Activated naive CD8-positive, alpha-beta T cell treated with anti-CD3 and anti-CD28 coated beads, Interleukin-2, amount 50 U/mL, for 16 hours (primary cell): ENCODE measurements around the gene STX1B.

Source experiments
- DNase-seq: peaks from one replicate; pipeline ENCODE4 v3.0.0-alpha.2; 2020; ENCODE audit warnings: low read depth, low spot score

The STX1B gene

DNA sequence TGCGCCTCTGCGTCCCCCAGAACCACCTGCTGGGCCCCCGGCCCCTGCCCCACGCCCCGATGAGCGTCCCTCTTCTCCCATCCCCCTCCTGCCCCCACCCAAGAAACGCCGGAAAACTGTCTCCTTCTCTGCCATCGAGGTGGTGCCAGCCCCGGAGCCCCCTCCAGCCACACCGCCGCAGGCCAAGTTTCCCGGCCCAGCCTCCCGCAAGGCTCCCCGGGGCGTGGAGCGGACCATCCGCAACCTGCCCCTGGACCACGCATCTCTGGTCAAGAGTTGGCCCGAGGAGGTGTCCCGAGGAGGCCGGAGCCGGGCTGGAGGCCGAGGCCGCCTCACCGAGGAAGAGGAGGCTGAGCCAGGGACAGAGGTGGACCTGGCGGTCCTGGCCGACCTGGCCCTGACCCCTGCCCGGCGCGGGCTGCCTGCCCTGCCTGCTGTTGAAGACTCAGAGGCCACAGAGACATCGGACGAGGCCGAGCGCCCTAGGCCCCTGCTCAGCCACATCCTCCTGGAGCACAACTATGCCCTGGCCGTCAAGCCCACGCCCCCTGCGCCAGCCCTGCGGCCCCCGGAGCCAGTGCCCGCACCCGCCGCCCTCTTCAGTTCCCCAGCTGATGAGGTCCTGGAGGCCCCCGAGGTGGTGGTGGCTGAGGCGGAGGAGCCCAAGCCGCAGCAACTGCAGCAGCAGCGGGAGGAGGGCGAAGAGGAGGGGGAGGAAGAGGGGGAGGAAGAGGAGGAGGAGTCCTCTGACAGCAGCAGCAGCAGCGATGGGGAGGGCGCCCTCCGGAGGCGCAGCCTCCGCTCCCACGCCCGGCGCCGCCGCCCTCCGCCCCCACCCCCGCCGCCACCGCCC is 31.0 kb downstream of the STX1B start:
- DNase-seq, result no peak

DNA sequence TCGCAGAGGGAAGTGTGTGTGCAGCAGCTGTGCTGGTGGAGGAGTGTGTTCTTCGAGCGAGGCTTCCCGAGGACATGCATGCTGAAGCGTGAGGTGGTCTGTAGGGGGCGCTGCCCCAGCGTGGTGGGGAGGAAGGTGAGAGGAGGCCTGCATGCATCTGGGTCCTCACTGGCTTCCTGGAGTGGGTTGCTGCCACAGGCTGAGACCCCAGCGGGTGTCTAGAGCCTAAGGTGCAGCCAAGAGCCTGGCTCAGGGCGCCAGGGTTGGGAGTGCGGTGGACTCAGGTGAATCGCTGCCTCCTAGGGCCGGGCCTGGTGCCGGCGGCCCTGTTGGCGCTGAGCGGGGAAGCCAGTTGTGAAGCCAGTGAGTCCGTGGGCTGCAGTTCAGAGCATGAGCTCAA is 32.9 kb downstream of the STX1B start:
- DNase-seq, result no peak

DNA sequence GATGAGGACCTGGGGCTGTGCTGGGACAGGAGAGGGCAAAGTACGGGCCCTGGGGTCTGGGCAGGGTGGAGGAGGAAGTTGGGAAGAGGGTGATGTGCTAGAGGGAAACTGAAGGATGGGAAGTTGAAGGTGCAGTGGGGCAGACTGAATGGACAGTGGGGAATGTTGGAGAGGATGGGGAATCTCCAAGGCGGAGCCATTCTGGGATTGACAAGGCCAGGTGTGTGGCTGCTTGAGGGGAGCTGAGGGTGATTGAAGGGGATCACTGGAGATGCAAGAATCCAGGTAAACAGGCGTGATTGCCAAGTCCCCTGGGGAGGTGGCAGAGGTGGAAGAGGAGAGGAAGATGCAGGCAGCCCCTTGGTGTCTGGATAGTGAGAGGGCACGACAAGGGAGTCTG is 34.0 kb downstream of the STX1B start:
- DNase-seq, result no peak

DNA sequence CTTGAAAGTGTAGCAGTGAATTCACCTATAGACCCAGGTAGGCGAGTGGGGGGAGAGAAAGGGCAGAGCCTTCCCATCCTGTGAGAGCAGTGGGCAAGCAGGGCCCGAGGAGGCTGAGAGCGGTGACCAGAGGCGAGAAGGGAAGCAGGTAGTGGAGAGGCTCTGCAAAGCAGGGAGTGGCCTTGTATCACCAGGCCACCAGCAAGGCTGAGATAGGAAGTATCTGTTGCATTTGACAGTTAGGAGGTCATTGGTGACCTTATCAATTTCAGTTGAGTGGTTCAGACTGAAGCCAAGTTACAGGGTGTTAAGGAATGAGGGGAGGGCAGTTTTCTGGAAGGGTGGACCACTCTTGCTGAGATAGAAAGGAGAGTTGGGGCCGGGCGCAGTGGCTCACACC is 36.1 kb downstream of the STX1B start:
- no peak for DNase-seq

DNA sequence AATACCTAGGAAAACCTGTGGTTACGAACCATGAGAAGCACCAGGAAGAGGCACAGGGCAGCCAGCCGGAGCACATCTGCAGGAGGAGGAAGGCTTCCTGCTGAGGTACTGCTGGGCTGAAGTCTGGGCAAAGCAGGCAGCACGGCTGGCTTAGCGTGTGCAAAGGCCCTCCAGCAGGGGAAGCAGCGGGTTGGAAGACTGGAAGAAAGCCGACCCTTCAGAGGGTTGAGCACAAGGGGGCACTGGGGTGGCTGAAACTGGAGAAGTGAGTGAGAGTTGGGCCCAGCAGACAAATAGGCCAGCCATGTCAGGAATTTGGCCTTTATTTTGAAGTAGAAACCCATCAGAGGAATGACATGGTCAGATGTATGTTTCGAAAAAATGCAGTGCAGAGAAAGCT is 37.6 kb downstream of the STX1B start:
- no peak for DNase-seq

DNA sequence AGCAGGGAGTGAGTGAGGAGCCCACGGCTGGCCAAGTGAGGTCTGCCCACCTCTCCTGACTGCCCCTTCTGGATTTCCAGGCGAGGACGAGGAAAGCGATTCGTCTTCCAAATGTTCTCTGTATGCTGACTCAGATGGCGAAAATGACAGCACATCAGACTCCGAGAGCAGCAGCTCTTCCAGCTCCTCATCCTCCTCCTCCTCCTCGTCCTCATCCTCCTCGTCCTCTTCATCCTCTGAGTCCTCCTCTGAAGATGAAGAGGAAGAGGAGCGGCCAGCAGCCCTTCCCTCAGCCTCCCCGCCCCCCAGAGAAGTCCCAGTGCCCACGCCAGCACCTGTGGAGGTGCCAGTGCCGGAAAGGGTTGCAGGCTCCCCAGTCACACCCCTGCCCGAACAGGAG is 39.1 kb downstream of the STX1B start:
- DNase-seq, result no peak

DNA sequence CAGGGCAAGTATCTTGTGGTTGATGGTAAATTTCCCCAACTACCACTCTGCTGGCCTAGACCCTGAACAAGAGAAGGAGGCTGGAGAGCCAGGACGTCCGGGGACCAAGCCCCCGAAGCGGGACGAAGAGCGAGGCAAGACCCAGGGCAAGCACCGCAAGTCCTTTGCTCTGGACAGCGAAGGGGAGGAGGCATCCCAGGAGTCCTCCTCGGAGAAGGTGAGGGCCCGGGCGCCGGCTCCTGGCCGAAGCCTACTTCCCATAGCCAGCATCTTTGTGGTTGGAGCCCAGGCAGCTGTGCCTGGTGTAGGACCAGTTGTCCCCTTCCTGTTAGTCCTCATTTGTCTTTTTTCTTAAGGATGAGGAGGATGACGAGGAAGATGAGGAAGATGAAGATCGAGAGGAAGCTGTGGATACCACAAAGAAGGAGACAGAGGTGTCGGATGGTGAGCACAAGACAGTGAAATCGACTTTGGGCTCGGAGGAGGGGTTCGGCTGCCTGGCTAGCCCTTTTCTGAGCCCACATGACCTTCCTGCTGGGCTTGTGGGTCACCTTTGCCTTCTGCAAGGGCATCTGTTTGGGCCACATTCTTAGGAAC is 41.1 kb downstream of the STX1B start:
- no peak for DNase-seq

DNA sequence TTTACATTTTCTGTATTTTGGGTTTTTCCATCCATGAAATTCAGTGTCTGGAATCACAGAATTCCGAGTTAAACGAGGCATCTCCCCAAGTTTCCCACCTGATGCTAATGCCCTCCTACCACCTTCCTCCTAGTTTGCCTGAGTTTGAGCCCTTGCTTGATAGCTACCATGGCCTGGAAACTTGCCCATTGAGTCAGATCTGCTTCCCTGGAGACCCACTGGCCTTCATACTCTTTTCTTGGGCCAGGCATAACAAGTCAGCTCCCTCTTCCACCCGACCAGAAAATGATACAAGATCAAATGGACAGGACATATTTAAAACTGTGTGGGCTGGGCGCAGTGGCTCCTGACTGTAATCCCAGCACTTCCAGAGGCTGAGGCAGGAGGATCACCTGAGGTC is 42.6 kb downstream of the STX1B start:
- DNase-seq, result no peak

DNA sequence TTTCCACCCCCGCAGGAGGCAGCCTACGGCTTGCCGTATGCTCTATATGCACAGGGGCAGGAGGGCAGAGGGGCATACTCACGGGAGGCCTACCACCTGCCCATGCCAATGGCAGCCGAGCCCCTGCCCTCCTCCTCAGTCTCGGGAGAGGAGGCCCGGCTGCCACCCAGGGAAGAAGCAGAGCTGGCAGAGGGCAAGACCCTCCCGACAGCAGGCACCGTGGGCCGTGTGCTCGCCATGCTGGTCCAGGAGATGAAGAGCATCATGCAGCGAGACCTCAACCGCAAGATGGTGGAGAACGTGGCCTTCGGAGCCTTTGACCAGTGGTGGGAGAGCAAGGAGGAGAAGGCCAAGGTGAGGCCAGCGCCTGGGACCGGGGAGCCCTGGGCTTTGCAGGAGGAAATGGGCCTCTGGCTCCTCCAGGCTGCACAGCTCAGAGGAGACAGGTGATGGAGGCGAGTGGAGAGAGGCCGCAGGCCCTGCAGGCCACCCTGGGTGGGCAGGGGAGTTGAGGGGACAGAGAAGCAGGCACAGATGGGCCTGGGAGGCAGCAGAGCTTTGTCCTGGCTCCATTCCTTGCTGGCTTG is 44.3 kb downstream of the STX1B start:
- DNase-seq, result no peak

DNA sequence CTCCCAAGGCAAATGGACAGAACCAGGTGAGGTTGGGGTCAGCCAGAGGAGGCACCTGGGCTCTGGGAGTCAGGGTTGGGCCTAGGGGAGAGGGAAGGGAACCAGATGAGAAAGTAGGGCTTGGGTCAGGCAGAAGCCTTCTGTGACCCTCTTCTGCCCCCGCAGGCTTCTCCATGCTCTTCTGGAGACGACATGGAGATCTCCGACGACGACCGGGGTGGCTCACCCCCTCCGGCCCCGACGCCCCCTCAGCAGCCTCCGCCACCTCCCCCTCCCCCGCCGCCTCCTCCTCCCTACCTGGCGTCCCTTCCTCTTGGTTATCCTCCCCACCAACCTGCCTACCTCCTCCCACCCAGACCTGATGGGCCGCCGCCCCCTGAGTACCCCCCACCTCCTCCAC is 45.0 kb downstream of the STX1B start:
- DNase-seq, result no peak

DNA sequence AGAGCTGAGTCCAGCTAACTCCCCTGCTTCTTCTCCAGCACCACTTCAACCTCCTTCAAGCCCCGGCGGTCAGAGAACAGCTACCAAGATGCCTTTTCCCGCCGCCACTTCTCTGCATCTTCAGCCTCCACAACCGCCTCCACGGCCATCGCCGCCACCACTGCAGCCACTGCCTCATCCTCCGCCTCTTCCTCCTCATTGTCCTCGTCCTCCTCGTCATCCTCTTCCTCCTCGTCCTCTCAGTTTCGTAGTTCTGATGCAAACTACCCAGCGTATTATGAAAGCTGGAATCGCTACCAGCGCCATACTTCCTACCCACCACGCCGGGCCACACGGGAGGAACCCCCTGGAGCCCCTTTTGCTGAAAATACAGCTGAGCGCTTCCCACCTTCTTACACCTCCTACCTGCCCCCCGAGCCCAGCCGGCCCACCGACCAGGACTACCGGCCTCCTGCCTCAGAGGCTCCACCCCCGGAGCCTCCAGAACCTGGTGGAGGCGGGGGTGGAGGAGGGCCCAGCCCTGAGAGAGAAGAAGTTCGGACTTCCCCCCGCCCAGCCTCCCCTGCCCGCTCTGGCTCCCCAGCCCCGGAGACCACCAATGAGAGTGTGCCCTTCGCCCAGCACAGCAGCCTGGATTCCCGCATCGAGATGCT is 45.7 kb downstream of the STX1B start:
- no peak for DNase-seq

DNA sequence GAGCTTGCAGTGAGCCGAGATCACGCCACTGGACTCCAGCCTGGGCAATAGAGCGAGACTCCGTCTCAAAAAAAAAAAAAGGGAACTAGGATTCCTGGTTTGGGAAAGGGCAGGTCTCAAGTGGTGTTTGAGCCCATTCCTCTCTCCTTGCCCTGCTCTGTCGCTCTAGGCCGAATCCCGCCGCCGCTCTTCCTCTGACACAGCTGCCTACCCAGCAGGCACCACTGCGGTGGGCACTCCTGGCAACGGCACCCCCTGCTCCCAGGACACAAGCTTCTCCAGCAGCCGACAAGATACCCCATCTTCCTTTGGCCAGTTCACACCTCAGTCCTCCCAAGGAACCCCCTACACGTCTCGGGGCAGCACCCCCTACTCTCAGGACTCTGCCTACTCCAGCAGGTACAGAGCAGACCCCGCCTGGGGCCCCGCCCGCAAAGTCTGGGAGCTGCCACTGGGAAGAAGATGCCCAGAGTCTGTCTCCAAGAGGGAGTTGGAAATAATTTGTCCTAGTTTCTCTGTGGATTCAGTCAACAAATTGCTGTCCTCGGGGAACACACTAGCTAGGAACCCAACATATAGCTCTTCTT is 46.4 kb downstream of the STX1B start:
- no peak for DNase-seq

DNA sequence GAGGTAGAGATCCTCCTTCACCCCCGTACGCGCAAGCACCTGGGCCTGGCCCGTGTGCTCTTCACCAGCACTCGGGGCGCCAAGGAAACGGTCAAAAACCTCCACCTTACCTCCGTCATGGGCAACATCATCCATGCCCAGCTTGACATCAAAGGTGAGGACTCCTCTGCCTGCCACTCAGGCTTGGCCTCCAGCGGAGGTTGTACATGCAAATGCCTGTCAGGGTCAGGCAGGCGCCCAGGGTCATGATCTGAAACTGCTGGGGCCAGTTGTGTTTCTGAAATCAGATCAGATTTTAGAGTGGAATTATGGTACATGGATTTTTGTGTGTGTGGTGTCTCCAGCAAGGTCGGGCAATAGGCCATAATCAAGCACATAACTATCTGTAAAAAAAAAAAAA is 49.1 kb downstream of the STX1B start:
- DNase-seq, result no peak

DNA sequence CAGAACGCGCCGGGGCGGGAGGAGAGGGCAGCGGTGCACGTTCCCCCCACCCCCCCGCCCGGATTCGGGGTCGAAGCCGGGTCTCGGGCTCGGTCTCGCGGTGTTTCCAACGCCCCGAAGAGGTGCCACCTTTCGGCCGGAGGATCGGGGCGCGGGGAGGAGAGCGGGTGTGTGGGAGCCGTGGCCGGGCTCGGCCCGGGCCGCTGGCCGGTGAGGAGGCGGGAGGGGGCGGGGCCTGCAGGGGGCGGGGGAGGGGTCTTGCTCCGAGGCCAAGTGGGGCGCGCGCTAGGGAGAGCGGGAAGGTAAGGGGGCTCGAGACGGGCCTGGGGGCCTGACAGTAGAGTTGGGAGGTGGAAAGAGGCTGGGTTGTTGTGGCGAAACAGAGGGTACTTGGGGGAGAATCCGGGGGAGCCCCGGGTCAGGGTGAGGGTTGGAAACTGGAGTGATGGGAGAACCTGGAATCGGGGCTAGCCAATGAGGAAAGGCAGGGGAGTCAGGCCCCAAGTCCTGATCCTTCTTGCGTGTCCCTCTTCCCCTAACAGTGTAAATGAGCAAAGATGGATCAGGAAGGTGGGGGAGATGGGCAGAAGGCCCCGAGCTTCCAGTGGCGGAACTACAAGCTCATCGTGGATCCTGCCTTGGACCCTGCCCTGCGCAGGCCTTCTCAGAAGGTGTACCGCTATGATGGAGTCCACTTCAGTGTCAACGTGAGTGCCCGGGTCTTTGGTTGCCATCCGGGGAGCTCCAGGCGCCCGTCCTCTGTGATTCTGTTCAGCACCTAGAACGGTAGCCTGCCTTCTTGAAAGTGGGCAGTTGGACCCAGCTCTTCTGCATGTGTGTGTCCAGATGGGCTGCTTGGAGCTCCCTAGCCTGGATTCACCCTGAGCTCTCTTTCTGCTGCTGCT is 52.0 kb downstream of the STX1B start:
- no peak for DNase-seq

DNA sequence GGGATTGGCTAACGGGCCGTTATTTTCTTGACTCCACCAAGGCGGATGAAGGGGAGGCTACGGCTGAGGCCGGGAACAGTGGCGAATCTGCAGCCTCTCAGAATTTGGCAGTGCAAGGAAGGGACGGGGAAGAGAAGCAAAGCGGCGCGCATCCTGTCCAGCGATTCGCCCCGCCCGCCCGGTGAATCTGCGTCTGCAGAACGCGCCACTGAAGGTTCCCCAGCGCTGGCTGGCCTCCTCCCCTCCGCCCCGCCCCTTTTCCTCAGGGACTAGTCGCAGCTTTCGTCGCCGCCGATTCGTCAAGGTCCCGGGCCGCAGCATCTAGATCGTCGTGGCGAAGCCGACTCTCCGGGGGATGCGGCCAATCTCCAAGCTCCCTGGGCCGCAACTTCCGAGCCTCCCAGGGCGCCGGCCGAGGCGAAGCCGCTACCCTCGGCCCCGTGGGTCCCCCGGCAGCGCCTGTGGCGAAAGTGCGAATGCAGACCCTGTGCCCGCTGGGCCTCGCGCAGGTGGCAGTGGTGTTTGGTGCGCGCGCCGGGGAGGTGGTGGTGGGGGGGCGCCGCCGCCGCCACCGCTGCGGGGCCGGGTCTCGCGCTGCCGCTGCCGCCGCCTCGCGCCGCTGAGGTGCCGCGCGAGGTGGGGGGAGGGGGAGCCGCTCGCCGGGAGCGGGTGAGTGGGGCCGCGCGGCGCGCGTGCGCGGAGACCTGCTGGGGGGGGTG is 52.8 kb downstream of the STX1B start, which contains the start of gene SETD1A:
Gene SETD1A, plus strand, starts transcription at position 299 of the 719 bp plus-strand sequence. CDS start 978 bp downstream, outside the sequence.
- peak; percentile 93 for DNase-seq

DNA sequence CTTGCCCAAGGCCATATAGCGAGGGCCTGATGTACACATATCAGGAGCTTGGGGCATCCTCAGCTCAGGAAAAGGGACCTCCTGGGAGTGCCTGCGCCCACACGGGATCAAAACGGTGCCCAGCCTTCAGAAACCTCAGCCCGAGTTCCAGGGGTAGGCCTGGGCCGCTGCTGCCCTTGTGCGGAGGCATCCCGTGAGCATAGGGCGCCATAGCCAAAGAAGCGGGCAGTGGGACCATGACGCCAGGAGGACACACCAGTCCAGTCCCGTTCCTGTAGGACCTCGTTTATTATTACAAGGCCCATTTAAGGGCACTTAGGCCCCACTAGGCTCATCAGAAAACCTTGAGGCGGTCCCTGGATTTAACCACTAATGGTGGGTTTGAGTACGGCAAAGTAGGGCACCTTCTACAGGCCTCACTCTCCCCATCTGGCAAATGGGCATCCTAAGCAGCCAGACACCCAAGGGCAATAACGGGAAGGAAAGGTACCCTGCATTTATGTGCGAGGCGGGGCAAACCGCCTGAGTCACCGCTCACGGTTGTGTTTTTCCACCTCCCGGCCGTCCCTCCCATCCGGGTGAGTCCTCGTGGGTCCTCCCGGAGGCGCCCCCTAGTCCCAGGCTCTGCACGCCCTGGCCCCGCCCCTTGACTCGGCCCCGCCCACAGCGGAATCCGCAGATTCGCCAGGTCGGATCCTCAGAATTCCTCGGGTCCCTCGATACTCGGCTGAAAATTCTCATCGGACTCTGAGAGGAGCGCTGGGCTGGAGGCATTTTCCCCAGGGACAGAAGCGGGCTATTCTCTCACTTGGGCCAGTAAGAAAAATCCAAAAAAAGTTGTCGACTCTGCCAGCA is 53.6 kb downstream of the STX1B start:
- peak; percentile 87 for DNase-seq

DNA sequence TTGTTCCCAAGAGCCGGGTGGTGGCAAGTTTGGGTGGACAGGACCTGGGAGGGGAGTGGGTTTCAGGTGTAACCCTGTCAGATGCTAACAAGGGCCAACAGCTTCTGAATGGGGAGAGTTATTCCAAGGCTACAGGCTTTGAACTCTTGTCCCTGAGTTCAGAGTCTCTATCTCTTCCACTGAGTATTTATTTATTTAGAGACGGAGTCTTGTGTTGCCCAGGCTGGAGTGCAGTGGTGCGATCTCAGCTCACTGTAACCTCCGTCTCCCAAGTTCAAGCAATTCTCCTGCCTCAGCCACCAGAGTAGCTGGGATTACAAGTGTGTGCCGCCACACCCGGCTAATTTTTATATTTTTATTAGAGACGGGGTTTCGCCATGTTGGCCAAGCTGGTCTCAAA is 55.4 kb downstream of the STX1B start:
- DNase-seq, result no peak

DNA sequence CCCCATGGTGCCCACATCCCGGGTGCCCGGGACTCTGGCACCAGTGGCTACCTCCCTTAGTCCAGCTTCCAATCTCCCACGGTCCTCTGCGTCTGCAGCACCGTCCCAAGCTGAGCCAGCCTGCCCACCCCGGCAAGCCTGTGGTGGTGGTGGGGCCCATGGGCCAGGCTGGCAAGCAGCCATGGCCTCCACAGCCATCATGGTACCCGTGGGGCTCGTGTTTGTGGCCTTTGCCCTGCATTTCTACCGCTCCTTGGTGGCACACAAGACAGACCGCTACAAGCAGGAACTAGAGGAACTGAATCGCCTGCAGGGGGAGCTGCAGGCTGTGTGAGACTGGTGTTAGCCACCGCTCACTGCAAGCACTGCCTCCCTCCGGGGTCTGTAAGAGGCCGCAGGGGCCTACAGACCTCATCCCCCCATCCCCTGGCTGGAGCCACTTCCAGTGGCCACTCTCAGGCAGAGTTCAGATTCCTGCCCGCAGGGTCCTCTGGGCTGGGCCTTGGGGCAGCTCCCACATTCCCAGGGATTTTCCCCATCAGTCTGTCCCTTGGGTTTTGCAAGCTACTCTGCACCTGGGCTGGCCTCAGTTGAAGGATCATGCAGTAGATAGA is 56.8 kb downstream of the STX1B start:
- DNase-seq, result peak; percentile 27

DNA sequence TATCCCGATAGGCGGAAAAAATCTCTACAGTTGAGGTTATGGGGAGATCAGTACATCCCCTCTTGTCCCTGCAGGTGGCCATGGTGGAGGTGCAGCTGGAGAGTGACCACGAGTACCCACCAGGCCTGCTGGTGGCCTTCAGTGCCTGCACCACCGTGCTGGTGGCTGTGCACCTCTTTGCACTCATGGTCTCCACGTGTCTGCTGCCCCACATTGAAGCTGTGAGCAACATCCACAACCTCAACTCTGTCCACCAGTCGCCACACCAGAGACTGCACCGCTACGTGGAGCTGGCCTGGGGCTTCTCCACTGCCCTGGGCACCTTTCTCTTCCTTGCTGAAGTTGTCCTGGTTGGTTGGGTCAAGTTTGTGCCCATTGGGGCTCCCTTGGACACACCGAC is 57.3 kb downstream of the STX1B start:
- DNase-seq, result no peak
